ENCODE results near the gene LTA4H.

DNA sequence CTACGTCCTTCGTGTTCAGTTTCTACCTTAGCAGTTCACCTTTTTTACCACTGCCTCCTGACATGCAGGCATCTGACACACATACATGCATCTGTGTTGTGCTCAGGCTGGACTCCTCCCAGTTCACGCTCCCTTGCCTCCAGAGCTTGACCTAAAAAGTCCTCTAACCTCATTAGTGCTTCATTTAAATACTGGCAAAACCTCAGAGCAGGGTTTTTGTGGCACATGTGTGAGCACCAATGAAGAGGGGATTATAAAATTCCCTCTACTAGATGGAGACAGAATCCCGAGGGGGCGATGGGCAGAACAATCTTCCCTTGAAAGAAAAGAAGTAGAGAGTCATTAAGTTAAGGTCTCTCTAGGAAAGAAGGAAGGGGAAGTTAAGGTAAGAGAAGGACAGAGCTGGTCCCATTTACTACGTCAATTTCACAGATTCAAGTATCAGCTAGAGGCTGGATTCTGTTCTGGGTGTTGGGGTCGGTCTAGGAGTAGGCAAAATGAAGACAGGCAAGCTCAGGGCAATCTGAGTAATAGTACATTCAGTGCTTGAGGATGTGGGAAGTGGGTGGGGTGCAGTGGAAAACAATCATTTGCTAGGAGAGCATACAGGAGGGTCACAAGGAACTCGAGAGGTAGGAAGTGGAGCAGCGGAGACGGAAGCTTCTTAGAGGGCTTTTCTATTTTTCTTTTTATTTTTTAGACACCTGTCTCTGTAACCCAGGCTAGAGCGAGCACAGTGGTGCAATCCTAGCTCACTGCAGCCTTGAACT, 46.7 kb downstream of the LTA4H start:
- TF ChIP-seq, protein P1, sequence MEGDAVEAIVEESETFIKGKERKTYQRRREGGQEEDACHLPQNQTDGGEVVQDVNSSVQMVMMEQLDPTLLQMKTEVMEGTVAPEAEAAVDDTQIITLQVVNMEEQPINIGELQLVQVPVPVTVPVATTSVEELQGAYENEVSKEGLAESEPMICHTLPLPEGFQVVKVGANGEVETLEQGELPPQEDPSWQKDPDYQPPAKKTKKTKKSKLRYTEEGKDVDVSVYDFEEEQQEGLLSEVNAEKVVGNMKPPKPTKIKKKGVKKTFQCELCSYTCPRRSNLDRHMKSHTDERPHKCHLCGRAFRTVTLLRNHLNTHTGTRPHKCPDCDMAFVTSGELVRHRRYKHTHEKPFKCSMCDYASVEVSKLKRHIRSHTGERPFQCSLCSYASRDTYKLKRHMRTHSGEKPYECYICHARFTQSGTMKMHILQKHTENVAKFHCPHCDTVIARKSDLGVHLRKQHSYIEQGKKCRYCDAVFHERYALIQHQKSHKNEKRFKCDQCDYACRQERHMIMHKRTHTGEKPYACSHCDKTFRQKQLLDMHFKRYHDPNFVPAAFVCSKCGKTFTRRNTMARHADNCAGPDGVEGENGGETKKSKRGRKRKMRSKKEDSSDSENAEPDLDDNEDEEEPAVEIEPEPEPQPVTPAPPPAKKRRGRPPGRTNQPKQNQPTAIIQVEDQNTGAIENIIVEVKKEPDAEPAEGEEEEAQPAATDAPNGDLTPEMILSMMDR (conservative IDR thresholded peaks at IDR 0.05; ENCODE audit: low read length): no peak
- no peak for TF ChIP-seq EZH2phosphoT487 (IDR thresholded peaks at IDR 0.05; ENCODE audit: borderline replicate concordance)

Data from Loucy (cell line).